HG03135 (cell line): ENCODE measurements around the gene USP7.

ENCODE experiments used
- ATAC-seq: cut with Tn5 transposase; IDR thresholded peaks from one replicate; pipeline ENCODE4 v1.9.1; 2021; ENCODE audit warnings: mild to moderate bottlenecking, moderate library complexity; ENCODE audit not compliant: unreplicated experiment

USP7 gene

DNA sequence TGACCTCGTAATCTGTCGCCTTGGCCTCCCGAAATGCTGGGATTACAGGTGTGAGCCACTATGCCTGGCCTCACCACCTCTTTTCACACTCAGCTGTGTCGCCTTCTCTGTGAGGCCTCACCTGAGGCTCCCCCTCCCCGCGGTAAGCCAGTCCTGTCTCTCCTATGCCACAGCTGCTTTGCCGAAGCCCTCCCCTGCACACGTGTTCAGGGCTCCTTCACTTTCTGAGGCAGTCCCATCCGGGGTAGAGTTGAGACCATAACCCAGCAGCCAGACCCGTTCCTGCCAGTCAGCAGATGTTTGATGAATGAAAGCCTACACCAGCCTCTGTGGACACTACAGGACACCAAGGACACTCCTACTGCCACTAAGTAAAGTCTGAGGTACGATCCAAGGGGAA is 10.6 kb downstream of the USP7 start:
- no peak for ATAC-seq

DNA sequence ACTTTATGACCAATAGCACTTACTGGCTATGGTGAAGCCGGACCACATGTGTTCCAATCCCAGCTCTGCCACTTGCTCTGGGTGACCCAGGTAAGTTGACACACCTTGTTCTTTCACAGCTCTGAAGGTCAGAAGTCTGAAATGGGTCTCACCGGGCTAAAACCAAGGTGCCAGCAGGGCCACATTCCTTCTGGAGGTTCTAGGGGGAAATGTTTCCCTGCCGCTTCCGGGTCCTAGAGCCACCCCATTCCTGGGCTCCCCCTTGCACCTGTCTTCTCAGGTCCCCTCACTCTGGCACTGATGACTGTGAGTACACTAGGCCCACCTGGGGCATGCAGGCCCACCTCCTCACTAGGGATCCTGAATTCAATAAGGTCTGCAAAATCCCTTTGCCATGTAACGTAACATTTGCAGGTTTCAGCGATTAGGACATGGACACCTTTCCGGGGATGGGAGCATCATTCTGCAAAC is 11.4 kb downstream of the USP7 start:
- ATAC-seq = no peak

DNA sequence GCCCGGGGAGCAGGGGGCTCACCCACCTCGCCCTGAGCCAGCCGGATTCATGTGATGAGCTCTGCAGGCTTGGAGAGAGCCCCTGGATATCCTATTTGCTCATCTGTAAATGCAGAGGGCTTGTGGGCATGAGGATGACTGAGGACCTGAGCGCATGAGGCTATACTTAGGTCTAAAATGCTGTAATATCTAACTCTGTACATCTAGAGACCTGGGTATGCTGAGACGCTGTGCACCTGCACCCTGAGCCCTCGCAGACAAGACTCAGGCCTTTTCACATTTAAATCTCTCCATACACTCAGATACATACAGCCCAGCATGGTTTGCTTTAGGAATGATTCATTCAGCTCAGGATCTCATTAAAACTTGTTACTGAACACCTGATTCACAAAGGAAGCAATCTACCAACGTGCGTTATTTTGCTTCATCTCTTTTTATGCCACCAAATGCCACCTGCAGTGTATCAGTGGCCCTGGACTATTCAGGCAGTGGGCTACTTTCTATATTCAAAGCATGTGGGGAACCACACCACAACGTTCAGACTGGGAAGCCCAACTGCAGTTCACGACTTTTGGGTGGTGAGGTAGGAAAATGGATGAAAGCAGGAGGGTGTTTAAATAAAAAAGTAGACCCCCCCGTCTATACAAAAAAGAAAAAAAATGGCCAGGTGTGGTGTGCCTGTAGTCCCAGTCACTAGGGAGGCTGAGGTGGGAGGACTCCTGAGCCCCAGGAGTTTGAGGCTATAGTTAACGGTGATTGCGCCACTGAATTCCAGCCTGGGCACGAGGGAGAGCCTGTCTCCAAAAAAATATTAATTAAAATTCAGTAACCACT is 12.0 kb downstream of the USP7 start:
- no peak for ATAC-seq

DNA sequence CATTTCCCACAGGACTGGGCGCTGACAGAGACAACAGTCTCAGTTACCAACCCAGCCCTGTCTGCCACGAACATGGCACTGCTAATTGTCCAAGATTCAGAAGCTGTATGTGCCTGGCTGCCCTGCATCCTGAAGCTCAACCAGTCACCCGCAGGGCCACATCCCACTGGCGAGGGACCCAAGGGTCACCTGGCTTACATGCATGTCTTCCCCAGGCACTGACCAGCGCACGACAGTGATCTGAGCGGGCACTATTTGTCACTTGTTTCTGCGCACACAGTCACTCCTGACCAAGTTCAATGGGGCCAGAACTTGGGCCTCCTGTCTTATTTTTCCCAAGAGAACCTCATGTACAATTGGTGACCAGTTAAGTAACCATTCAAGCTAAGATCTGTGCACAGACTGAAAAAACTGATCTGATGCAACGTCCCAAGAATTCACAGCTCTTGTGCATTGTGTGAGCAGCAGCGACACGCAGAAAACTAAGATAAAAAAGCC is 13.1 kb downstream of the USP7 start:
- ATAC-seq = no peak

- no peak for ATAC-seq
Observed at GRCh38 chr16:8949536-8950418, 13.9 kb downstream of the USP7 start.

DNA sequence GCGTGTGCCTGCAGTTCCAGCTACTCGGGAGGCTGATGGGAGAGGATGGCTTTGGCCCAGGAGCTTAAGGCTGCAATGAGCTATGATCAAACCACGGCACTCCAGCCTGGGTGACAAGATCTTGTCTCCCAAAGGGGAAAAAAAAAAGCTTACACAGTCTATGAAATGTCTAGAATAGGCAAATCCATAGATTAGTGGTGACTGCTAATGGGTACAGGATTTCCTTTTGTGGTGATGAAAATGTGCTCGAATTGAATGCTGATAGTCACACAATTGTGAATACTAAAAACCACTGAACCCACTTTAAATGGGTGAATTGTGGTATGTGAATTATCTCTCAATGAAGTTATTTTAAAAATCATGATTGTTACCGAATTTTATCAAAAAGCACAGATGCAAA is 14.9 kb downstream of the USP7 start:
- ATAC-seq = no peak

DNA sequence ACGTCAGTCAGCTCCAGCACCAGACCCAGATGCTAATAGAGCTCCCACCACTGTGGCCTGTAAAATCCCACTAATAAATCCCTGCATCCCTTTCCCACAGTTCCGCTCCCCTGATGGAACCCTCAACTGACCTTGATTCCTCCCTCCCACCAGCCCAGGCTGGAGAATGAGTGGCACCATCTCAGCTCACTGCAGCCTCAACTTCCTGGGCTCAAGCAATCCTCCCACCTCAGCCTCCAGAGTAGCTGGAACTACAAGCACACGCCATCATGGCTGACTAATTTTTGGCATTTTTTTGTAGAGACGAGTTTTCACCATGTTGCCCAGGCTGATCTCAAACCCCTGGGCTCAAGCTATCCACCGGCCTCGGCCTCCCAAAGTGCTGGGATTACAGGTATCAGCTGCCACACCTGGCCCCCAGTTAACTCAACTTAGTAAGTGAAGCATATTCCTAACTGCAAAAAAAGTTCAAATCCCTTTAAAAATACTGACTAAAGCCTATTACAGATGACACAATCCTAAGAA is 15.6 kb downstream of the USP7 start:
- no peak for ATAC-seq

- peak; percentile 60 for ATAC-seq
Observed at GRCh38 chr16:8946544-8946943, 17.2 kb downstream of the USP7 start.

- ATAC-seq = no peak
Observed at GRCh38 chr16:8945626-8946296, 17.9 kb downstream of the USP7 start.

GRCh38 chr16:8943966-8944759 is 19.5 kb downstream of the USP7 start:
- peak; percentile 65 for ATAC-seq

DNA sequence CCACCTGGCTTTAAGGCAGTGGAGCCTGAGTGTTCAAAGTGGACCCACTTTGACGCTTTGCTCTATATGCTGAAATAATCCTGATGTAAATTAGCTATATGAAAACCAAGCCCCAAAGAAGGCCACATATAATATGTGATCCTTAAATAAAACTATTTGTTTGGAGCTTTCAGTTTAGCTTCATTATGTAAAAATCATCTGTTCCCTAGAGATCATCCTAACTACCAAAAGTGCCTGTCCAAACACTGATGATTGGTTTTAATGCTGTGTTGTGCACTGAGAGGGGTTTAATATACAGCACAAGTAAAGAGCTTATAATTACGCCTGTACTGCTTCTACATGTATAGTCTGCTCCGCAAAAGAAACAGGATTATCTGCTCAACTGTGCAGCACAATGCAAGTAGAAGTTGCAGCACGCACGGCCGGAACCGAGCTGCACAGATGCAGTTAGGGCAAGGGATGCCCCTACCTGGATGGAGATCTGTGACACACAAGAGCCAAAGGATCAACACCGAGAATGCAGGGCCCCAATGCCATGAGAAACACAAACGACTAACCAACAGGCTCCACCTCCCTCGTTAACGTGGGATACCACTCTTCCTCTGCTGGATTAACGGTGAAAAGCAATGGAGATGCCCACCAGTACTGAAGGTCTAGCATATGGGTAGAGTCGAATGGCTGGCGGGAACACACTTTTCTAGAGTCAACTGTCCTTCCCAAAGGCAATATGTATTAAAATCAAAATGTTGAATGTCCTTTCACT is 20.5 kb downstream of the USP7 start:
- no peak for ATAC-seq

- ATAC-seq = no peak
Observed at GRCh38 chr16:8941718-8942344, 21.9 kb downstream of the USP7 start.

GRCh38 chr16:8937803-8938202 is 25.9 kb downstream of the USP7 start:
- no peak for ATAC-seq

DNA sequence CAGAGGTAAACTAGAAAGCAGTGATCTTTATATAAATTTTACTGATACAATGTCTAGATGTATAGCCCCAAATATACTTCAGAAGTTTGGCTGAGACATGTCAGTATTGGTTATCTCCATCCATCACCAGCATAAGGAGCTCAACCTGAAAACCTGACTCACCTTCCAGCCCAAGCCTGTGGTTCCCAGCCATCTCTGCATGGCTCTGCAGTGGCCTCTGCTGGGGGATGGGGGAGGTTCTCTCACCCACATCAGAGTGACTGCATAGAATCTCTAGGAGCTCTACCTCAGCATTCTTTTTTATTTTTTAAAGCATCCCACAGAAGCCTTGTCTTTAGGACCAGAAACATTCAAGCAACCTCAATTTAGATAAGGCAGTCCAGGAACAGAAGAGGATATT is 27.3 kb downstream of the USP7 start:
- ATAC-seq = peak; percentile 78

GRCh38 chr16:8935989-8936388 is 27.7 kb downstream of the USP7 start:
- peak; percentile 25 for ATAC-seq

- no peak for ATAC-seq
Observed at GRCh38 chr16:8934601-8935000, 29.1 kb downstream of the USP7 start.

- ATAC-seq = no peak
Observed at GRCh38 chr16:8931859-8932258, 31.8 kb downstream of the USP7 start.

DNA sequence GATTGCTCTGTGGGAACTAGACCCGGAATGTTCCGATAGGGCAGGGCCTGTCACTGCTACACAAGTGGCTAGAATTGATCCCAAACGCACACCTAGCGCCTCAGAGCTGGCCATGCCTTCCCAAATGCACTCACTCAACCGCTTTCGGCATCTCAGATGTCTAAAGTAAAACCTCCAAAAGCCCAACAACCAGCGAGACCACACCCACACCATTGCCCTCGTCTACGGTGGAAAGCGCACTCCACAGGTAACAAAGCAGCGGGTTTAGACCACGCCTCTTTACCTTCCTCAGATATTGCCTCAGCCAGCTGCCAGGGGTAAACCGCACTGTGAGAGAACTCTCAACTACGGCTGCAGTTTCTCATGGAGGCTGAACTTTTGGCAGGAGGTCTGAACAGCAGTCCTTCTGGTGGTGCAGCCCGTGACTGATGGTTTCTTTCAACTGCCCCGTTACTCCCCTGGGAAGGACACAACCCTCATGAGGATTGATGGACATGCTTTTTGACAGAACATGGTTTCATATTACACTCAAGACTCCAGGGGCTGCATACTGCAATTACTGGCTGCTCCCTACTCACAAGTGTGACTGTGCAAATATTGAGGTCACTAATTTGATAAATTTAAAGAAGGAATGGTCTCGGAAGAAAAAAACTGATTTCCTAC is 34.5 kb downstream of the USP7 start:
- ATAC-seq = no peak
